Astrocyte (in vitro differentiated cells and primary cell): ENCODE measurements around the gene STIM1. TPM values are rescaled to one million over a fixed set of nuclear protein-coding genes. Genes with fewer than 3 reads are reported as not detected.
"Not testable (repeated sequence)": the region's sequence is repeated elsewhere in the genome, so short reads cannot be mapped to it uniquely, and the experiment has no call there.

Experiments used
- DNase-seq: peaks from one replicate; pipeline ENCODE4 v3.0.0-alpha.2; 2010; ENCODE audit warnings: low read depth
- FAIRE-seq: peaks from 2 replicates; lab custom pipeline; 2011; peaks lifted over from hg19 to GRCh38; lab: Jason Lieb, UNC
- H2AFZ ChIP-seq: 2 replicates; pipeline ENCODE4 v1.6.0; 2012; ENCODE audit warnings: low read depth, low read length, inconsistent platforms
- H3K27ac ChIP-seq: 2 replicates; pipeline ENCODE4 v1.5.1; 2011; ENCODE audit warnings: low read depth, low read length, inconsistent platforms
- H3K27me3 ChIP-seq: 2 replicates; pipeline ENCODE4 v1.6.0; 2011; ENCODE audit warnings: low read length, inconsistent platforms; ENCODE audit not compliant: insufficient read depth
- H3K36me3 ChIP-seq: 2 replicates; pipeline ENCODE4 v1.5.1; 2011; ENCODE audit warnings: low read length, inconsistent platforms; ENCODE audit not compliant: insufficient read depth
- H3K4me1 ChIP-seq: 2 replicates; pipeline ENCODE4 v1.5.1; 2011; ENCODE audit warnings: low read length, inconsistent platforms; ENCODE audit not compliant: insufficient read depth
- H3K4me2 ChIP-seq: 2 replicates; pipeline ENCODE4 v1.6.0; 2012; ENCODE audit warnings: low read length, inconsistent platforms
- H3K4me3 ChIP-seq: 2 replicates; pipeline ENCODE4 v1.5.1; 2011; ENCODE audit warnings: low read depth, mild to moderate bottlenecking, low read length, inconsistent platforms; ENCODE audit not compliant: insufficient read depth
- H3K79me2 ChIP-seq: 2 replicates; pipeline ENCODE4 v1.6.0; 2012; ENCODE audit warnings: mild to moderate bottlenecking, low read length, inconsistent platforms; ENCODE audit not compliant: insufficient read depth
- H3K9ac ChIP-seq: 2 replicates; pipeline ENCODE4 v1.6.0; 2012; ENCODE audit warnings: mild to moderate bottlenecking, low read length, inconsistent platforms
- H3K9me3 ChIP-seq: 2 replicates; pipeline ENCODE4 v1.5.1; 2012; ENCODE audit warnings: low read depth, mild to moderate bottlenecking, low read length, inconsistent platforms; ENCODE audit not compliant: insufficient read depth
- H4K20me1 ChIP-seq: 2 replicates; pipeline ENCODE4 v1.6.0; 2012; ENCODE audit warnings: low read length, inconsistent platforms; ENCODE audit not compliant: insufficient read depth
- H3K27ac Mint-ChIP-seq: one replicate; pipeline ENCODE4 v1.8.0; 2021; ENCODE audit warnings: mild to moderate bottlenecking, mixed read lengths; ENCODE audit not compliant: unreplicated experiment
- H3K27me3 Mint-ChIP-seq: one replicate; pipeline ENCODE4 v1.8.0; 2021; ENCODE audit warnings: low read depth, mixed read lengths; ENCODE audit not compliant: unreplicated experiment
- H3K36me3 Mint-ChIP-seq: one replicate; pipeline ENCODE4 v1.8.0; 2021; ENCODE audit warnings: low read depth, mixed read lengths; ENCODE audit not compliant: unreplicated experiment
- H3K4me1 Mint-ChIP-seq: one replicate; pipeline ENCODE4 v1.8.0; 2021; ENCODE audit warnings: low read depth, mixed read lengths; ENCODE audit not compliant: unreplicated experiment
- H3K4me3 Mint-ChIP-seq: one replicate; pipeline ENCODE4 v1.8.0; 2021; ENCODE audit warnings: mild to moderate bottlenecking, moderate library complexity, mixed read lengths; ENCODE audit not compliant: unreplicated experiment
- H3K9me3 Mint-ChIP-seq: one replicate; pipeline ENCODE4 v1.8.0; 2021; ENCODE audit warnings: mild to moderate bottlenecking, mixed read lengths; ENCODE audit not compliant: unreplicated experiment
- EZH2 ChIP-seq: IDR thresholded peaks from 2 replicates; pipeline ENCODE4 v1.6.1; 2012; ENCODE audit warnings: mild to moderate bottlenecking, low read length, inconsistent platforms; ENCODE audit not compliant: insufficient read depth
- total RNA-seq: library from RNA; stranded (reverse); gene quantifications from 2 replicates; pipeline ENCODE4 v1.2.1, GENCODE V29; 2021
- TF ChIP-seq, protein P1 (sequence below): IDR thresholded peaks from 2 replicates; pipeline ENCODE4 v1.5.1; 2011; ENCODE audit warnings: low read depth, mild to moderate bottlenecking, inconsistent platforms, low read length, moderate library complexity; ENCODE audit not compliant: insufficient read depth

Gene STIM1
- total RNA-seq, 1 donor from 2014 or later: 42.9 TPM

DNA sequence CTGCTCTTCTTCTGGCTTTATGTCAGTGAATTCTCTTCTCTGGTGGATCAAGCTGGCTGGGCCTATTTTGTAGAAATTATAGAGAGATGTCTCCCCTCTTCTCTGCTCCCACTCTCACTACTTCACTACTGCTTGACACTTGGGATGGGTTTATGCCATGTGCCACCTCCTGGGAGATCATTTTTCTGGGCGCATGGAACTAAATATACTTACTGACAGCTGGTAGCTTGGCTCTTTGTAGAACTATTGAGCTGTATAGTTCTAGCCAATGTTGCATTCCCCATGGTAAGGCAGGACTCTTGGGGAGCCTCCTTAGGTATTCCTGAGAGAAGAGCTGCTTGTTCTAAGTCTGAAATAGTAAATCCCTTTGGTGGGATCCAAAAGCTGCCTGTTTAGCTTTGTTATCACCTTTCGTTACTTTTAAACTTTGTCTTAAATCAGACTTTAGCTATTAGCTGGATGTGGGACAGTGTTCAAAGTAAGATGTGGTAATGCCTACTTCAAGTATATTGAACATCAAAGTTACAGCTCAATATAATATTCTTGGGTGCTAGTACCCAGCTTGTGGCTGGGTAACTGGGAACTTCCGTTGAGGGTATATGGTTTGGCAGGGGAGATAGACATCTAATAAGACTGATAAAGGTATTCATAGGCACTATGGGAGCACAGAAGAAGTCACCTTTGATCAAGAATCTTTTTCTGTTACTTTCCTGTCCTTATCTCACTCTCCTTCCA, 151.6 kb downstream of the STIM1 start:
- no peak overlapping the region for H2AFZ ChIP-seq
- H3K4me1 ChIP-seq: no peaks in the 10 kb centered on the region
- Mint-ChIP-seq H3K27me3 (no peaks in the 10 kb centered on the region), H3K27ac (no peak overlapping the region), H3K4me3 (no peak overlapping the region), H3K36me3 (peaks cover 1% of the 10 kb centered on the region), H3K4me1 (no peaks in the 10 kb centered on the region), H3K9me3 (peaks cover 10% of the 10 kb centered on the region)
- H3K27ac ChIP-seq: no peak overlapping the region
- no peak overlapping the region for H3K4me2 ChIP-seq
- no peak overlapping the region for H3K9ac ChIP-seq
- DNase-seq (no peak), FAIRE-seq (no peak)
- H4K20me1 ChIP-seq: no peaks in the 10 kb centered on the region
- no peak for TF ChIP-seq EZH2
- TF ChIP-seq, protein P1, sequence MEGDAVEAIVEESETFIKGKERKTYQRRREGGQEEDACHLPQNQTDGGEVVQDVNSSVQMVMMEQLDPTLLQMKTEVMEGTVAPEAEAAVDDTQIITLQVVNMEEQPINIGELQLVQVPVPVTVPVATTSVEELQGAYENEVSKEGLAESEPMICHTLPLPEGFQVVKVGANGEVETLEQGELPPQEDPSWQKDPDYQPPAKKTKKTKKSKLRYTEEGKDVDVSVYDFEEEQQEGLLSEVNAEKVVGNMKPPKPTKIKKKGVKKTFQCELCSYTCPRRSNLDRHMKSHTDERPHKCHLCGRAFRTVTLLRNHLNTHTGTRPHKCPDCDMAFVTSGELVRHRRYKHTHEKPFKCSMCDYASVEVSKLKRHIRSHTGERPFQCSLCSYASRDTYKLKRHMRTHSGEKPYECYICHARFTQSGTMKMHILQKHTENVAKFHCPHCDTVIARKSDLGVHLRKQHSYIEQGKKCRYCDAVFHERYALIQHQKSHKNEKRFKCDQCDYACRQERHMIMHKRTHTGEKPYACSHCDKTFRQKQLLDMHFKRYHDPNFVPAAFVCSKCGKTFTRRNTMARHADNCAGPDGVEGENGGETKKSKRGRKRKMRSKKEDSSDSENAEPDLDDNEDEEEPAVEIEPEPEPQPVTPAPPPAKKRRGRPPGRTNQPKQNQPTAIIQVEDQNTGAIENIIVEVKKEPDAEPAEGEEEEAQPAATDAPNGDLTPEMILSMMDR: no peak
- H3K27me3 ChIP-seq: no peaks in the 10 kb centered on the region
- no peaks in the 10 kb centered on the region for H3K36me3 ChIP-seq
- H3K4me3 ChIP-seq: no peak overlapping the region
- H3K9me3 ChIP-seq: no peaks in the 10 kb centered on the region
- H3K79me2 ChIP-seq: no peaks in the 10 kb centered on the region

- no peak overlapping the region for H3K4me3 Mint-ChIP-seq
- Histone ChIP-seq H3K27ac (no peak overlapping the region), H3K9ac (no peak overlapping the region), H3K27me3 (no peaks in the 10 kb centered on the region), H3K79me2 (no peaks in the 10 kb centered on the region), H2AFZ (no peak overlapping the region), H3K4me3 (no peak overlapping the region), H3K4me2 (no peak overlapping the region), H3K36me3 (no peaks in the 10 kb centered on the region), H4K20me1 (no peaks in the 10 kb centered on the region), H3K9me3 (no peaks in the 10 kb centered on the region), H3K4me1 (no peaks in the 10 kb centered on the region)
- no peak for TF ChIP-seq EZH2
- TF ChIP-seq, protein P1: no peak
- no peaks in the 10 kb centered on the region for H3K4me1 Mint-ChIP-seq
- FAIRE-seq (no peak), DNase-seq (no peak)
- no peaks in the 10 kb centered on the region for H3K36me3 Mint-ChIP-seq
- H3K27ac Mint-ChIP-seq: no peak overlapping the region
- no peaks in the 10 kb centered on the region for H3K27me3 Mint-ChIP-seq
- H3K9me3 Mint-ChIP-seq: peaks cover 10% of the 10 kb centered on the region
Measured at GRCh38 chr11:4008116-4008515, 152.7 kb downstream of the STIM1 start.

GRCh38 chr11:4016602-4017001, 161.1 kb downstream of the STIM1 start:
- H3K9me3 Mint-ChIP-seq: peaks cover 10% of the 10 kb centered on the region
- H3K4me3 ChIP-seq, H3K9me3 ChIP-seq, H3K4me1 ChIP-seq, H3K36me3 Mint-ChIP-seq, H3K4me3 Mint-ChIP-seq, H3K36me3 ChIP-seq, DNase-seq, H3K4me1 Mint-ChIP-seq, H3K27ac Mint-ChIP-seq, H3K9ac ChIP-seq, H4K20me1 ChIP-seq, H3K79me2 ChIP-seq, H3K27me3 ChIP-seq, H3K4me2 ChIP-seq, H2AFZ ChIP-seq, H3K27me3 Mint-ChIP-seq, H3K27ac ChIP-seq, FAIRE-seq: not testable (repeated sequence)
